Fibroblast of lung (primary cell): Measurements from ENCODE around the gene CCDC174. TPM values are rescaled to one million over a fixed set of nuclear protein-coding genes. Genes with fewer than 3 reads are reported as not detected.

Experiments
- DNase-seq, 2 donors: peaks; one replicate each; pipeline versions ENCODE4 v3.0.0 to v3.0.0-alpha.2; 2010; ENCODE audit warnings: low read depth in 2 of 2
- H2AFZ ChIP-seq: 2 replicates; pipeline ENCODE4 v1.5.1; 2012; ENCODE audit warnings: low read length, control low read depth, inconsistent platforms
- H3K27ac ChIP-seq: 2 replicates; pipeline ENCODE4 v1.5.1; 2011; ENCODE audit warnings: low read length, control low read depth; ENCODE audit not compliant: insufficient read depth
- H3K27me3 ChIP-seq: 2 replicates; pipeline ENCODE4 v1.5.1; 2011; ENCODE audit warnings: mild to moderate bottlenecking, low read length; ENCODE audit not compliant: control insufficient read depth, insufficient read depth
- H3K36me3 ChIP-seq: 2 replicates; pipeline ENCODE4 v1.5.1; 2011; ENCODE audit warnings: low read length; ENCODE audit not compliant: control insufficient read depth, insufficient read depth
- H3K4me1 ChIP-seq: 2 replicates; pipeline ENCODE4 v1.5.1; 2011; ENCODE audit warnings: low read length; ENCODE audit not compliant: control insufficient read depth, insufficient read depth; ENCODE audit errors: extremely low read depth
- H3K4me2 ChIP-seq: 2 replicates; pipeline ENCODE4 v1.5.1; 2011; ENCODE audit warnings: low read length, control low read depth; ENCODE audit not compliant: insufficient read depth; ENCODE audit errors: extremely low read depth
- H3K4me3 ChIP-seq, 4 experiments: fragments of 200-600 bp in 1 of 4; sonication (generic) in 1 of 4; replicated peaks in 1 of 4; 2 replicates each; pipeline ENCODE4 v1.5.1; 2011 to 2016; ENCODE audit warnings: low read length in 4 of 4, low read depth in 3 of 4, mild to moderate bottlenecking in 3 of 4, control low read depth in 2 of 4, inconsistent platforms in 1 of 4, mixed read lengths in 1 of 4; ENCODE audit not compliant: insufficient read depth in 1 of 4; ENCODE audit errors: control extremely low read depth in 1 of 4
- H3K79me2 ChIP-seq: 2 replicates; pipeline ENCODE4 v1.5.1; 2012; ENCODE audit warnings: mild to moderate bottlenecking, low read length, inconsistent platforms; ENCODE audit not compliant: control insufficient read depth, insufficient read depth
- H3K9ac ChIP-seq: 2 replicates; pipeline ENCODE4 v1.5.1; 2011; ENCODE audit warnings: mild to moderate bottlenecking, low read length, control low read depth; ENCODE audit not compliant: insufficient read depth
- H3K9me3 ChIP-seq: 2 replicates; pipeline ENCODE4 v1.5.1; 2012; ENCODE audit warnings: low read depth, low read length; ENCODE audit not compliant: control insufficient read depth, insufficient read depth
- H4K20me1 ChIP-seq: 2 replicates; pipeline ENCODE4 v1.5.1; 2011; ENCODE audit warnings: low read length; ENCODE audit not compliant: control insufficient read depth, insufficient read depth; ENCODE audit errors: extremely low read depth
- CTCF ChIP-seq, 2 donors: IDR thresholded peaks in 1 of 2; conservative IDR thresholded peaks in 1 of 2; 1 replicate in 1 of 2; 2 replicates in 1 of 2; pipeline ENCODE4 v1.5.1; 2011 to 2012; ENCODE audit warnings: low read length in 2 of 2, control low read depth in 1 of 2, inconsistent platforms in 1 of 2, low read depth in 1 of 2, mild to moderate bottlenecking in 1 of 2
- EZH2 ChIP-seq: IDR thresholded peaks from 2 replicates; pipeline ENCODE4 v1.5.1; 2012; ENCODE audit warnings: low read length, control low read depth, mild to moderate bottlenecking; ENCODE audit errors: missing control alignments
- polyA plus RNA-seq, 2 donors: library from polyadenylated mRNA; depleted of rRNA in 1 of 2; stranded (reverse) in 1 of 2; unstranded in 1 of 2; fragments of >200 nt; gene quantifications; 2 replicates each; pipeline ENCODE4 v1.2.1, GENCODE V29; 2011 to 2012; ENCODE audit warnings: missing spikeins in 1 of 2
- total RNA-seq: library from RNA; depleted of rRNA; stranded (reverse); fragments of >200 nt; gene quantifications from 2 replicates; pipeline ENCODE4 v1.2.1, GENCODE V29; 2014

The CCDC174 gene
- total and polyA plus RNA-seq, 2 donors (not counting 1 experiment from before 2014, with no cell fraction given) = 12.7 to 14.4 TPM

- Histone ChIP-seq H3K4me3 (no peak overlapping the region), H3K27me3 (peaks cover 7% of the 10 kb centered on the region), H3K9ac (no peak overlapping the region), H3K36me3 (no peaks in the 10 kb centered on the region), H3K79me2 (no peaks in the 10 kb centered on the region), H3K9me3 (no peaks in the 10 kb centered on the region), H4K20me1 (no peaks in the 10 kb centered on the region), H3K27ac (no peak overlapping the region), H3K4me2 (no peak overlapping the region), H3K4me1 (no peaks in the 10 kb centered on the region), H2AFZ (no peak overlapping the region)
- no peak for TF ChIP-seq EZH2
- TF ChIP-seq CTCF (conservative IDR thresholded peaks at IDR 0.05 in 1 of 2, IDR thresholded peaks at IDR 0.05 in 1 of 2; ENCODE audit: low read depth in 1 of 2, low read length in 2 of 2) = no peak
- peak in 1 of 2 donors; percentile 14 for DNase-seq
Measured at GRCh38 chr3:14609506-14609905, 42.1 kb upstream of the CCDC174 start.

GRCh38 chr3:14609941-14610340, 41.6 kb upstream of the CCDC174 start:
- peaks cover 7% of the 10 kb centered on the region for H3K27me3 ChIP-seq
- no peaks in the 10 kb centered on the region for H3K79me2 ChIP-seq
- H3K36me3 ChIP-seq = no peaks in the 10 kb centered on the region
- no peaks in the 10 kb centered on the region for H3K4me1 ChIP-seq
- no peaks in the 10 kb centered on the region for H4K20me1 ChIP-seq
- no peak overlapping the region for H3K9ac ChIP-seq
- H3K27ac ChIP-seq = no peak overlapping the region
- no peak overlapping the region for H3K4me2 ChIP-seq
- no peaks in the 10 kb centered on the region for H3K9me3 ChIP-seq
- TF ChIP-seq EZH2 = no peak
- no peak for TF ChIP-seq CTCF (conservative IDR thresholded peaks at IDR 0.05 in 1 of 2, IDR thresholded peaks at IDR 0.05 in 1 of 2; ENCODE audit: low read depth in 1 of 2, low read length in 2 of 2)
- no peak for DNase-seq
- no peak overlapping the region for H3K4me3 ChIP-seq
- H2AFZ ChIP-seq = no peak overlapping the region

GRCh38 chr3:14614189-14614588, 37.4 kb upstream of the CCDC174 start:
- Histone ChIP-seq H3K36me3 (no peaks in the 10 kb centered on the region), H3K9ac (no peak overlapping the region), H3K9me3 (no peaks in the 10 kb centered on the region), H4K20me1 (no peaks in the 10 kb centered on the region), H3K27me3 (peaks cover 3% of the 10 kb centered on the region), H3K27ac (no peak overlapping the region), H2AFZ (no peak overlapping the region), H3K4me1 (no peaks in the 10 kb centered on the region), H3K4me2 (no peak overlapping the region), H3K79me2 (no peaks in the 10 kb centered on the region), H3K4me3 (no peak overlapping the region)
- no peak for DNase-seq
- TF ChIP-seq EZH2 = no peak
- TF ChIP-seq CTCF (conservative IDR thresholded peaks at IDR 0.05 in 1 of 2, IDR thresholded peaks at IDR 0.05 in 1 of 2; ENCODE audit: low read depth in 1 of 2, low read length in 2 of 2) = no peak
